ENCODE results near the gene NDUFB6. TPM values are rescaled to one million over a fixed set of nuclear protein-coding genes. Genes with fewer than 3 reads are reported as not detected.
"Not testable (repeated sequence)": the region's sequence is repeated elsewhere in the genome, so short reads cannot be mapped to it uniquely, and the experiment has no call there.

The NDUFB6 gene
- total RNA-seq: 24.2 and 37.1 TPM in 2 replicates

DNA sequence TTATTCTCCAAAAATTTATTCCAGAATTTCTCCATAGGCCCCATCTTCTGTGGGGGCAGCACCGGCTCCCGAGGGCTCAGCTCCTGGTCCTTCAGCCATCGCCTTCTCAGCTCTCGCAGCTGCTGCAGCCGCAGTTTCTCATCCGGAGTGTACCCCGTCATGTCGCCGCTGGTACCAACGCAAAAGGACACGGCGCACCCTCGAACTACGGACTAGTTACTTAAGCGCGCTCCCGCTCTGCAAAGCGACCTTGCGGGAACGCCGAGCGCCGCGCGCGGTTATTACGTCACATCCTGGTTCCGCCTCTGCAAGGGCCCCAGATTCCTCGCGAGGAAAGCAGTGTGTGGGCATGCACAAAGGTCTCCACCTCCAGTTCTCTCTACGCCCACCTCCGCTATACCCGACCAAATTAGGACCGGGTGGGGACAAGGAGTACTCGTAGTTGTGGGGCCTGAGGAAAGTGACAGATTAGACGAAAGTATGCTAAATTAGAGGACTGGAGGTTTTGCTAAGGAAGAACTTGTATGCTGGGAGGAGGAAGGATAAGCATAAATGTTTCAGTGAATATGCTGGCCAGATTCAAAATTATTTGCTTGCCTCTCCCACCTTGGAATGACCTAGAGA lies at the start of gene NDUFB6:
Gene NDUFB6, minus strand, starts transcription at position 260 of the 624 bp plus-strand sequence. Its CDS starts 99 bp downstream, at position 161.
- H2AFZ ChIP-seq (ENCODE audit: low read length): peak within 1 kb of the TSS; percentile 100
- peak within 1 kb of the TSS; percentile 89 for H3K4me3 ChIP-seq (ENCODE audit: insufficient read depth, low read length)
- H3K79me2 ChIP-seq (ENCODE audit: insufficient read depth, low read length): peaks cover 46% of the 10 kb centered on the region
- H3K27me3 ChIP-seq (ENCODE audit: insufficient read depth, low read length): no peaks in the 10 kb centered on the region
- peak; percentile 92 for DNase-seq (ENCODE audit: insufficient read length, low spot score, missing footprints)
- TF ChIP-seq, protein P1, sequence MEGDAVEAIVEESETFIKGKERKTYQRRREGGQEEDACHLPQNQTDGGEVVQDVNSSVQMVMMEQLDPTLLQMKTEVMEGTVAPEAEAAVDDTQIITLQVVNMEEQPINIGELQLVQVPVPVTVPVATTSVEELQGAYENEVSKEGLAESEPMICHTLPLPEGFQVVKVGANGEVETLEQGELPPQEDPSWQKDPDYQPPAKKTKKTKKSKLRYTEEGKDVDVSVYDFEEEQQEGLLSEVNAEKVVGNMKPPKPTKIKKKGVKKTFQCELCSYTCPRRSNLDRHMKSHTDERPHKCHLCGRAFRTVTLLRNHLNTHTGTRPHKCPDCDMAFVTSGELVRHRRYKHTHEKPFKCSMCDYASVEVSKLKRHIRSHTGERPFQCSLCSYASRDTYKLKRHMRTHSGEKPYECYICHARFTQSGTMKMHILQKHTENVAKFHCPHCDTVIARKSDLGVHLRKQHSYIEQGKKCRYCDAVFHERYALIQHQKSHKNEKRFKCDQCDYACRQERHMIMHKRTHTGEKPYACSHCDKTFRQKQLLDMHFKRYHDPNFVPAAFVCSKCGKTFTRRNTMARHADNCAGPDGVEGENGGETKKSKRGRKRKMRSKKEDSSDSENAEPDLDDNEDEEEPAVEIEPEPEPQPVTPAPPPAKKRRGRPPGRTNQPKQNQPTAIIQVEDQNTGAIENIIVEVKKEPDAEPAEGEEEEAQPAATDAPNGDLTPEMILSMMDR (IDR thresholded peaks at IDR 0.05; ENCODE audit: extremely low read depth, low read depth, low read length): no peak
- H4K20me1 ChIP-seq (ENCODE audit: insufficient read depth, low read length): peaks cover 5% of the 10 kb centered on the region
- H3K4me2 ChIP-seq (ENCODE audit: insufficient read depth, low read length): peak within 1 kb of the TSS; percentile 99
- H3K27ac ChIP-seq (ENCODE audit: low read depth, low read length): peak within 1 kb of the TSS; percentile 81
- H3K9me3 ChIP-seq (ENCODE audit: low read depth, low read length): no peaks in the 10 kb centered on the region
- peaks cover 18% of the 10 kb centered on the region for H3K4me1 ChIP-seq (ENCODE audit: insufficient read depth, low read length)
- H3K36me3 ChIP-seq (ENCODE audit: insufficient read depth, low read length): peaks cover 3% of the 10 kb centered on the region

DNA sequence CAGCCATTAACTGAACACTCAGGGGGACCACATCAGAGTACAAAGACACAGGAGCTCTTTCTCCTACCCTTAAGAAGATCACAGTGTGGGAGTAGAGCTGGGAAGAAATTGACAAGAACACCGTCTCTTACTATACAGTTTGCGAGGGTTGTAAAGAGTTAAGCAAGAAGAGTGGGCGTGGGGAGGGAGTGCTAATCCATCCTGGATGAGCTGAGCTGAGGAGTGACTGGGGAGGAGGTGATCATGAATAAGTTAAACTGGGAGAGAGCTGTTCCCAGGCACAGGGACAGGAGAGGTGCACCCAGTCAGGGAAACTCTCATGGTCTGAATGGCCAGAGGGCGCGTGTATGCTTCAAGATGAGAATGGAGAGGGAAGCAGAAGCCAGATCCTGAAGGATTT lies 45.3 kb upstream of the NDUFB6 start:
- H2AFZ ChIP-seq (ENCODE audit: low read length): no peak overlapping the region
- no peak overlapping the region for H3K27ac ChIP-seq (ENCODE audit: low read depth, low read length)
- no peak for DNase-seq (ENCODE audit: insufficient read length, low spot score, missing footprints)
- no peaks in the 10 kb centered on the region for H3K79me2 ChIP-seq (ENCODE audit: insufficient read depth, low read length)
- TF ChIP-seq, protein P1 (IDR thresholded peaks at IDR 0.05; ENCODE audit: extremely low read depth, low read depth, low read length): no peak
- no peaks in the 10 kb centered on the region for H3K9me3 ChIP-seq (ENCODE audit: low read depth, low read length)
- no peak overlapping the region for H3K4me3 ChIP-seq (ENCODE audit: insufficient read depth, low read length)
- no peaks in the 10 kb centered on the region for H3K36me3 ChIP-seq (ENCODE audit: insufficient read depth, low read length)
- no peaks in the 10 kb centered on the region for H3K4me1 ChIP-seq (ENCODE audit: insufficient read depth, low read length)
- no peaks in the 10 kb centered on the region for H3K27me3 ChIP-seq (ENCODE audit: insufficient read depth, low read length)
- H3K4me2 ChIP-seq (ENCODE audit: insufficient read depth, low read length): no peak overlapping the region
- H4K20me1 ChIP-seq (ENCODE audit: insufficient read depth, low read length): no peaks in the 10 kb centered on the region

DNA sequence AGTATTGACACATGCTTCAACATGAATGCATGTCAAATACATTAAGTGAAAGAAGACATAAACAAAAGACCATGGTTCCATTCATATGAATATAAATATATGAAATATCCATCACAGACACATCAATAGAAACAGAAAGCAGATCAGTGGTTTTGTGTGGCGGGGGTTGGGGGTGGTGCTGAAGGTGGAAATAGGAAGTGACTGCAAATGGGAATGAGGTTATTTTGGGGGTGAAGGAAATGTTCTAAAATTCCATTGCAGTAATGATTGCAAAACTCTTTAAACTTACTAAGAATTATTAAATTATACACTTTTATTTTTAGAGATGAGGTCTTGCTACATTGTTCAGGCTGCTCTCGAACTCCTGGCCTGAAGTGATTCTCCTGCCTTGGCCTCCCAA lies 33.9 kb upstream of the NDUFB6 start:
- Histone ChIP-seq H3K9me3 (ENCODE audit: low read depth, low read length) (no peaks in the 10 kb centered on the region), H2AFZ (ENCODE audit: low read length) (no peak overlapping the region), H3K4me1 (ENCODE audit: insufficient read depth, low read length) (no peaks in the 10 kb centered on the region), H4K20me1 (ENCODE audit: insufficient read depth, low read length) (no peaks in the 10 kb centered on the region), H3K4me3 (ENCODE audit: insufficient read depth, low read length) (no peak overlapping the region), H3K79me2 (ENCODE audit: insufficient read depth, low read length) (no peaks in the 10 kb centered on the region), H3K36me3 (ENCODE audit: insufficient read depth, low read length) (no peaks in the 10 kb centered on the region), H3K27me3 (ENCODE audit: insufficient read depth, low read length) (no peaks in the 10 kb centered on the region), H3K4me2 (ENCODE audit: insufficient read depth, low read length) (no peak overlapping the region), H3K27ac (ENCODE audit: low read depth, low read length) (no peak overlapping the region)
- TF ChIP-seq, protein P1 (IDR thresholded peaks at IDR 0.05; ENCODE audit: extremely low read depth, low read depth, low read length): no peak
- DNase-seq (ENCODE audit: insufficient read length, low spot score, missing footprints): no peak

DNA sequence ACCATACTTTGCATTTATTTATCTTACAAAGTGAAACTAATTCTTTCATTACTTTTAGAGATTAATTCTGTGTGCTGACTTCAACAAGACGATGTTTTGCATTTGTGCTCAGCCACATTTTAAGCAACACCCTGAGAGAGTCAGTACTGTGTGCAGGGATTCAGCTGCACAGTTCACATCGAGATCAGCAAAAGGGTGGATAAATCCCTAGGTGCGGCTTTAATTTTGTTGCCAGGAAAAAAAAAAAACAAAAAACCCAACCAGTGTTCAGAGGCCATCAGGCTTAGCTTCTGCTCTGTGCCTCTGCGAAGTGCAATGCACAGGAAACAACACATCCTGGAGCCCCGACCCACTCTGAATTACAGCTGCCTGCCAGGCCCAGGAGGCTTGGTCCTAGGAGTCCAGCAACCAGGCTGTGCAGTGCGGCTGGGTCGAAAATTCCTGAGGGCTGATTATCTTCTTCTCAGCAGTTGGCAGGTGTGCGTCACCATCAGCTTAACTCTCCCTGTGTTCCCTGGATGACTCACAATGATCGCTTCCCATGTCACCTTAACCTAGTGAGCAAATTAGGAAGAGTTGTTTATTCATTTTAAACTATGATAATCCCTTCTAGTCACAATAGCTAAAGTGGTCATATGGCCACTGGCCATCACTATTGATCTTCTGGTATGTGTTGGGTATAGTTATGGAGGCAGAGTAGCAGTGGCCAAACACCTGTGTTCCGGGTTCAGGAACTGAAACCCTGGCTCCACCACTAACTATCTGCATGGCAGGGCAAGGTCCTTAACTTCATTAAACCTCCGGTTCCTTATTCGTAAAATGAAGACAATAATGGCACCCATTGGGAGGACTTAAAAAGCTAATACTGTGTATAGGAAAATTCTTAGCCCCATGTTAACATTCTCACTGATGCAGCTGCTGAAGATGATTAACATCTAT lies 31.2 kb upstream of the NDUFB6 start:
- TF ChIP-seq, protein P1 (IDR thresholded peaks at IDR 0.05; ENCODE audit: extremely low read depth, low read depth, low read length): no peak
- H2AFZ ChIP-seq (ENCODE audit: low read length): no peak overlapping the region
- no peaks in the 10 kb centered on the region for H3K9me3 ChIP-seq (ENCODE audit: low read depth, low read length)
- H3K4me2 ChIP-seq (ENCODE audit: insufficient read depth, low read length): no peak overlapping the region
- H3K4me3 ChIP-seq (ENCODE audit: insufficient read depth, low read length): no peak overlapping the region
- no peak overlapping the region for H3K27ac ChIP-seq (ENCODE audit: low read depth, low read length)
- no peaks in the 10 kb centered on the region for H3K4me1 ChIP-seq (ENCODE audit: insufficient read depth, low read length)
- H3K36me3 ChIP-seq (ENCODE audit: insufficient read depth, low read length): no peaks in the 10 kb centered on the region
- H3K27me3 ChIP-seq (ENCODE audit: insufficient read depth, low read length): no peaks in the 10 kb centered on the region
- no peaks in the 10 kb centered on the region for H3K79me2 ChIP-seq (ENCODE audit: insufficient read depth, low read length)
- peak; percentile 48 for DNase-seq (ENCODE audit: insufficient read length, low spot score, missing footprints)
- no peaks in the 10 kb centered on the region for H4K20me1 ChIP-seq (ENCODE audit: insufficient read depth, low read length)

DNA sequence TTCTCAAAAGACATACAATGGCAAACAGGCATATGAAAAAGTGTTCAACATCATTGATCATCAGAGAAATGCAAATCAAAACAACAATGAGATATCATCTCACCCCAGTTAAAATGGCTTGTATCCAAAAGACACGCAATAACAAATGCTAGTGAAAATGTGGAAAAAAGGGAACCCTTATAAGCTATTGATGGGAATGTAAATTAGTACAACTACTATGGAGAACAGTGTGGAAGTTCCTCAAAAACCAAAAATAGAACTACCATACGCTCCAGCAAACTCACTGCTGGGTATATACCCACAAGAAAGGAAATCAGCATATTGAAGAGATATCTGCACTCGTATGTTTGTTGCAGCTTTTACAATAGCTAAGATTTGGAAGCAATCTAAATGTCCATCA lies 26.1 kb upstream of the NDUFB6 start:
- H3K27me3 ChIP-seq (ENCODE audit: insufficient read depth, low read length); H4K20me1 ChIP-seq (ENCODE audit: insufficient read depth, low read length); H3K27ac ChIP-seq (ENCODE audit: low read depth, low read length); H3K9me3 ChIP-seq (ENCODE audit: low read depth, low read length); DNase-seq (ENCODE audit: insufficient read length, low spot score, missing footprints); H2AFZ ChIP-seq (ENCODE audit: low read length); H3K79me2 ChIP-seq (ENCODE audit: insufficient read depth, low read length); H3K36me3 ChIP-seq (ENCODE audit: insufficient read depth, low read length); H3K4me3 ChIP-seq (ENCODE audit: insufficient read depth, low read length); H3K4me2 ChIP-seq (ENCODE audit: insufficient read depth, low read length); H3K4me1 ChIP-seq (ENCODE audit: insufficient read depth, low read length): not testable (repeated sequence)

Data from osteoblast (primary cell).